GM12872 (cell line): ENCODE results near the gene ADAM19.

ENCODE experiments used
- TF ChIP-seq, protein P1 (sequence below): IDR thresholded peaks from 3 replicates; pipeline ENCODE4 v1.5.1; 2011; ENCODE audit warnings: low read depth, mild to moderate bottlenecking, low read length, moderate library complexity; ENCODE audit not compliant: insufficient read depth

ADAM19 gene

DNA sequence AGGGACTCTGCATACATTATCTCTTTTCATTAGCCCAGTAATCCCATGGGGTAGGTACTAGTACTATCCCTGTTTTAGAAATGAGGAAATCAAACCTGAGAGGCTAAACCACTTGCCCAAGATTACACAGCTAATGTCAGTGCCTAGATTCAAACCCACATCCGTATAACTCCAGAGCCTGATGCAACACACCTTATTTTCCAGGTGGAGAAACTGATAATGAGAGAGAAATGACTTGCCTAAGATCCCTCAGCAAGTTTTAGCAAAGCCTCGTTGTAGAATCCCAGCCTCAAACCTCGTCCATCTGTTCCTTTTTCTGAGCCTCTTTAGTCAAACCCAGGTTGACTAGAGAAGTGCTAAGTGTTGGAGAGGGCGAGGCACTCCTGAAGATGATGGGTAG lies 1.1 kb upstream of the ADAM19 start:
- TF ChIP-seq, protein P1, sequence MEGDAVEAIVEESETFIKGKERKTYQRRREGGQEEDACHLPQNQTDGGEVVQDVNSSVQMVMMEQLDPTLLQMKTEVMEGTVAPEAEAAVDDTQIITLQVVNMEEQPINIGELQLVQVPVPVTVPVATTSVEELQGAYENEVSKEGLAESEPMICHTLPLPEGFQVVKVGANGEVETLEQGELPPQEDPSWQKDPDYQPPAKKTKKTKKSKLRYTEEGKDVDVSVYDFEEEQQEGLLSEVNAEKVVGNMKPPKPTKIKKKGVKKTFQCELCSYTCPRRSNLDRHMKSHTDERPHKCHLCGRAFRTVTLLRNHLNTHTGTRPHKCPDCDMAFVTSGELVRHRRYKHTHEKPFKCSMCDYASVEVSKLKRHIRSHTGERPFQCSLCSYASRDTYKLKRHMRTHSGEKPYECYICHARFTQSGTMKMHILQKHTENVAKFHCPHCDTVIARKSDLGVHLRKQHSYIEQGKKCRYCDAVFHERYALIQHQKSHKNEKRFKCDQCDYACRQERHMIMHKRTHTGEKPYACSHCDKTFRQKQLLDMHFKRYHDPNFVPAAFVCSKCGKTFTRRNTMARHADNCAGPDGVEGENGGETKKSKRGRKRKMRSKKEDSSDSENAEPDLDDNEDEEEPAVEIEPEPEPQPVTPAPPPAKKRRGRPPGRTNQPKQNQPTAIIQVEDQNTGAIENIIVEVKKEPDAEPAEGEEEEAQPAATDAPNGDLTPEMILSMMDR = no peak

DNA sequence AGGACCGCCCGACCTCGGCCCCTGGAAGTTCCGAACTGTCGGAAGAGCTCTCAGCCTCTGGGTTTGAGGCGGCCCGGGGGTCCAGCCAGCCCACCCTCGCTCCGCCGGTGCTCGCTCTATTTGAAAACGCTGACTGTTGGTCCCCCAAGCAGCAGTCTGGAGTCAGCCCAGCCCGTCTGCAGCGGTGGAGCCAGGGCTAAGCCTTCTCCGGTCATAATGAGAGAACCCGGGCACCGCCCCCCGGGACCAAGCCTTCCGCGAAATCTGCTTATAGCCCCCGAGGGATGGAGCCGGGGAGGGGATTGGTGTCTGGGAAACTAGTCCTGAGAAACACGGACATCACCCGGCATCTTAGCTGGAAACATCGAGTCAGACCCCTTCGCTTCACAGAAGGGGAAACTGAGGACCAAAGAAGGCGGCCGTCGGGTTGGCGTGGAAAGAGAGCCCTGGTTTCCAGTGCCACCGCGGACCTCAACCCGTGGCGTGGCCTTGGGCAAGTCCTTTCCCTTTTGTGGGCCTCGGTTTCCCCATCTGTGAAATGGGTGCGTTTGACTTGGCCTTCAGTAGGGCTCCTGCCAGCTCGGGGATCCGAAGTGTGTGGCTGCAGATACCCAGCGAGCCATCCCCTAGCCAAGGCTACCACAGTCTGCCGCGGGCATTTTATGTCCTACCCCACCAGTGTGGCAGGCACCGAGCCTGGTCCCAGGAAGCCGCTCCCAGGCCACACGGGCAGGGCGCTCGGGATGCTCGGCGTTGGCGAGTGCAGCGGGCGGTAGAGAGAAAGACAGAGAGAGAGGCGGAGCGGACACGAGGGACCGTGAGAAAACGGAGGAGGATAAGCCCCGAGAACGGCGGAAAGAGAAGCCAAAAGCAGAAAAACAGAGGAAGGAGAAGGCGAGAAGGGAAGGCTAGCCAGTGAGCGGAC lies 857 bp downstream of the ADAM19 start:
- TF ChIP-seq, protein P1 = no peak

DNA sequence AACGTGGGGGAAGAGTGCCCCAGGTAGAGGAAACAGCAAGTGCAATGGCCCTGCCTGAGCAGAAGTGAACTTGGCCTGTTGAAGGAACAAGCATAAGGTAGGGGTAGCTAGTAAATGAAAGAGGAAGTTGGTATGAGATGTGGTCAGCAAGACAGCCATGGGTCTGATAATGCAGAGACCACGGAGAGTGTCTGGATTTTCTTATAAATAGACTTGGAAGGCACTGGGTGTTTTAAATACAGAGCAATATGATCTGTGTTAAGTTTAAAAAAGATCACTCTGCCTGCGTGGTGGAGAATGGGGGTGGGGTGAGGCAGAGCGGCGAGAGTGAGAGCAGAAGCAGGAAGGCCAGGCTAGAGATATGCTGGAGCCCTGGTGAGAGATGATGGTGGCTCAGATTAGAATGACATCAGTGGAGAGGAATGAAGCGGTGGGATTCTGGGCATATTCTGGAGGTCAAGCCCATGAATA lies 4.2 kb downstream of the ADAM19 start:
- TF ChIP-seq, protein P1 = no peak

DNA sequence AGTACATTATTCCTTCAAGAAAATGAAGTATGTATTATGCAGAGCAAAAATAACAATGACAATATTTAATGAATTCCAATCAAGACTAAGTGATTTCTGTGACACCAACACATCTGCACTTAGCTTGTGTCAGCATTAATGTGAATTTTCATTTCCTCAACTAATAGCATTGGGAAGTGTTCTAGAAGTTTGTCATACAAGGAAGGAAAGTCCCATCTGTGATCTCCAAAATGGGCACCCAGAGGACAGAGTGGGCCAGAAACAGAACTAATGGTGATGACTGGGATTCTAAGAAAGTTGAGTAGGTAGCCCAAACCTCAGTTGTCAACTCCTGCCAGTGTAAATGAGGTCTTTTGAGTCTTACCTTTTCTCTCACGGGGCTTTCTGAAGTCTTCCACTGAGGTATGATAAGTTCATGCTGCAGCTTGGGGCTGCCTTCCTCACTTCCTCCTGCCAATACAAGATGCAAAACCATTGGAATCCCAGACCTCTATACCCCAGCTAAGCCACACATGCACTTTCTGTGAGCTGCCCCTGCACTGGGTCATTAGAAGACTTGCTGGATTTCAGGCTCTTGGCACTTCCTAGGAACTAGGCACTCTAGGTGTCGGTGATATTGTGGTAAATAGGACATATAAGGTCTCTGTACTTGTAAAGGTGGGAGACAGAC lies 4.9 kb downstream of the ADAM19 start:
- TF ChIP-seq, protein P1 = no peak

DNA sequence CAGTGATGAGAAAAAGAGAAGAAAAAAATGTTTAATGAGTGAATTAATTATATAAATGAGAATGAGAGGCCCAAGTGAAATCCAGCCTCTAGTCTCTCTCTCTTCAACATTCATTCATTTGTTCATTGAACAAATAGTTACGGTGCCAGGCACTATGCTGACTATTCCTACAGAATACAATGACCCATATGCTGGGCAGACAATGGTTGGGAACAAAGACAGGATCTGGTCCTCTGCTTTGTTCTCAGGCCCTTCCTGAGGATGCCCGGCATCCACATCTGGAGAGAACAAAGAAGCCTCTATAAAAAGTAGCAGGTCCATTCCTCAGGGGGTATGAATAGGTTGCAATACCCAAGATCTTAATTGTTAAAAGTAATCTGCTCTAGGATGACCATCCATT lies 6.9 kb downstream of the ADAM19 start:
- TF ChIP-seq, protein P1 = no peak

DNA sequence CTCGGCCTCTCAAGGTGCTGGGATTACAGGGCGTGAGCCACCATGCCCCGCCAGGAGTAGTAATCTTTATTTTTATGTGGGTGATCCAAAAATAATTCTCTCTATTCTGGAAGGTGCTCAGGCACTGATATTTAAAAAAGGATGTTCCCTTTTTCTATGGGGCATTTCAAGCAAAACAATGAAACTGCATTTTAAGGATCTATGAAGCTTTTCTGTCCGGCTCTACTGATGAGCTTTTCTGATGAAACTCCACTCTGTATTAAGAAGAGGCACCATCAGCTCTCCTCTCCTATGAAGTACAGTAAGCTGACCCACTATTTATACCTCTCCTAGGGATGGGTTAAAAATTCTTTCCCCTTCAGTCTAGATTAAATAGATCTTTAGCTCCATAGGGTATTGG lies 7.4 kb downstream of the ADAM19 start:
- TF ChIP-seq, protein P1 = no peak

DNA sequence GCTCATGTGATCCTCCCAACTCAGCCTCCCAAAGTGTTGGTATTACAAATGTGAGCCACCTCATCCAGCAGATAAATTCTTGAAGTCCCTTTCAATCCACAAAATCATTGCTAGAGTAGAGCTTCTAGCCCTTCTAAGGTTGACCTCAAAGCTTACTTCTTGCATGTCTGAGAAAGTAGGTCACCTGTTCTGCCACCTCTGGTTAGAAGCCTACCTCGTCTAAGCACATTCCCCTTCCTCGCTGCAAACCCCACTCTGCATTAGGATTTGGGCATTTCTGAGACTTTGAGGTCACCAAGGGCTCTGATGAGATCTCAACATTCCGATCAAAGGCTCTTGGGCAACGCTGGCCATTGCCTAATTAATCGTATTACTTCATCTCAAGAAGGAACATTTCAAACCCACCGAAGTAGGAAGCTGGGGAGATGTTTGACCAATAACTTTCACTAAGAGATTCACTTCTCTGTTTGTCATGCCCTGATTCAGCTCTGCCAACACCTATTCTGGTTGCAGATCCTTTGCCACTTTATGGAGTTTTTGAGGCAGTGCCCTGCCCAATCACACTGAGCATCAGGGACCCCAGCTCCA lies 8.6 kb downstream of the ADAM19 start:
- TF ChIP-seq, protein P1 = no peak
